Measurements from ENCODE around the gene HCAR3.

- TF ChIP-seq POLR2AphosphoS5 (IDR thresholded peaks at IDR 0.05; ENCODE audit: low read depth, low read length), result no peak
- TF ChIP-seq FOSL2 (IDR thresholded peaks at IDR 0.05; ENCODE audit: borderline replicate concordance, low read depth), result no peak
- no peak for TF ChIP-seq EP300 (IDR thresholded peaks at IDR 0.05; ENCODE audit: borderline replicate concordance in 1 of 2, low read depth in 1 of 2, low read length in 1 of 2)
- no peak for TF ChIP-seq CHD2 (IDR thresholded peaks at IDR 0.05; ENCODE audit: low read length, partially characterized antibody)
- no peak for TF ChIP-seq RAD21 (IDR thresholded peaks at IDR 0.05; ENCODE audit: low read length)
Measured at GRCh38 chr12:122687086-122687485, 29.5 kb downstream of the HCAR3 start.
